GM12801 (cell line): ENCODE results near the gene PAK6.

Experiments
- TF ChIP-seq, protein P1 (sequence below): IDR thresholded peaks from one replicate; pipeline ENCODE4 v1.5.1; 2011; ENCODE audit warnings: control low read depth; ENCODE audit not compliant: insufficient read length; ENCODE audit errors: extremely low read depth

PAK6 gene

DNA sequence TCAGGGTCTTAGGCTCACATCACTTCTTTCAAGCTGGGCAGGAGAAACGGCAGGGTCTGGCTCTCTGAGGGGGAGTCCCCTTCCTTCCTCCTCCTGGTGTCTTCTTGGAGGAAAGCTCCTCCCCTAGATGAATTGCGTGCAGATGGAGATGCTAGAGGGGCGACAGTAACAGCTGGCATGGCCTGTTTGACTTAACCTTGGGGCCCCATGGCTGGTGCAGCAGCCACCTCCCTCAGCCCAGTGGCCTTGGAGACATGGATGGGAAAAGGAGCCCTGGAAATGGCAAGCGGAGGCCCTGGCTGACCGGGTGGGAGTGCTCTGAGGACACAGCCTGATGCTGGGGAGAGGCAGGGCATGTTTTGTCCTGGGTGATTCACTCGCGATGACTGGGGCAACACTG is 20.2 kb downstream of the PAK6 start:
- TF ChIP-seq, protein P1, sequence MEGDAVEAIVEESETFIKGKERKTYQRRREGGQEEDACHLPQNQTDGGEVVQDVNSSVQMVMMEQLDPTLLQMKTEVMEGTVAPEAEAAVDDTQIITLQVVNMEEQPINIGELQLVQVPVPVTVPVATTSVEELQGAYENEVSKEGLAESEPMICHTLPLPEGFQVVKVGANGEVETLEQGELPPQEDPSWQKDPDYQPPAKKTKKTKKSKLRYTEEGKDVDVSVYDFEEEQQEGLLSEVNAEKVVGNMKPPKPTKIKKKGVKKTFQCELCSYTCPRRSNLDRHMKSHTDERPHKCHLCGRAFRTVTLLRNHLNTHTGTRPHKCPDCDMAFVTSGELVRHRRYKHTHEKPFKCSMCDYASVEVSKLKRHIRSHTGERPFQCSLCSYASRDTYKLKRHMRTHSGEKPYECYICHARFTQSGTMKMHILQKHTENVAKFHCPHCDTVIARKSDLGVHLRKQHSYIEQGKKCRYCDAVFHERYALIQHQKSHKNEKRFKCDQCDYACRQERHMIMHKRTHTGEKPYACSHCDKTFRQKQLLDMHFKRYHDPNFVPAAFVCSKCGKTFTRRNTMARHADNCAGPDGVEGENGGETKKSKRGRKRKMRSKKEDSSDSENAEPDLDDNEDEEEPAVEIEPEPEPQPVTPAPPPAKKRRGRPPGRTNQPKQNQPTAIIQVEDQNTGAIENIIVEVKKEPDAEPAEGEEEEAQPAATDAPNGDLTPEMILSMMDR, result no peak

DNA sequence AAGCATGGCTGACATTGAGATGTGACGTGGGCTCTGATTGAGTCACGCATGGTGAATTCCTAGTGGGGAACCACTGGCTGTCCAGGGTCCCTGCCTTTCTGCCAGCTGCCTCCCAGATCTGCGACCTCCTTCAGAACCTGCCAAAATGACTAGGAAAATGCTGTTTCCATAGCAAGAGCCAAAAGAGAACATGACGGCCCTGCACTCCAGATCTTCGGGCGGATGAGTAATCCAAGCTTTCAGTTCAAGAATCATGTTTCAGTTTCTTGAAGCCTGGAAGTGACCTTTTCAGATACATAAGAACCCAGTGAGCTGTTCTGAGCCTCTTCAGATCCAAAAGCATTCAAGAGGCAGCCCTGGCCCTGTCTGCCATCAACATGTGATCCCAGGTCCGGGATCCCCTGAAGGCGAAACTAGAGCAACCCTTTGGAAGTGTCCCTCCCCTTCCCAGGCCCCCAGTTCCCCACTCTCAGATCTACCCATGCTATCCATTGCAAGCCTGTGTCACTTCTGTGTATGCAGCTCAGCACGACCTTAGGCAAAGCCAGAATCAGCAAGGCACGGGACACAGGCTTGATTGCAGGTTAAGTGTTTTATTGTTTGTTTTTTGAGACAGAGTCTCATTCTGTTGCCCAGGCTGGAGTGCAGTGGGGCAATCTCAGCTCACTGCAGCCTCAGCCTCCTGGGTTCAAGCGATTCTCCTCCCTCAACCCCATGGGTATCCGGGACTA is 24.3 kb downstream of the PAK6 start:
- TF ChIP-seq, protein P1, result no peak

DNA sequence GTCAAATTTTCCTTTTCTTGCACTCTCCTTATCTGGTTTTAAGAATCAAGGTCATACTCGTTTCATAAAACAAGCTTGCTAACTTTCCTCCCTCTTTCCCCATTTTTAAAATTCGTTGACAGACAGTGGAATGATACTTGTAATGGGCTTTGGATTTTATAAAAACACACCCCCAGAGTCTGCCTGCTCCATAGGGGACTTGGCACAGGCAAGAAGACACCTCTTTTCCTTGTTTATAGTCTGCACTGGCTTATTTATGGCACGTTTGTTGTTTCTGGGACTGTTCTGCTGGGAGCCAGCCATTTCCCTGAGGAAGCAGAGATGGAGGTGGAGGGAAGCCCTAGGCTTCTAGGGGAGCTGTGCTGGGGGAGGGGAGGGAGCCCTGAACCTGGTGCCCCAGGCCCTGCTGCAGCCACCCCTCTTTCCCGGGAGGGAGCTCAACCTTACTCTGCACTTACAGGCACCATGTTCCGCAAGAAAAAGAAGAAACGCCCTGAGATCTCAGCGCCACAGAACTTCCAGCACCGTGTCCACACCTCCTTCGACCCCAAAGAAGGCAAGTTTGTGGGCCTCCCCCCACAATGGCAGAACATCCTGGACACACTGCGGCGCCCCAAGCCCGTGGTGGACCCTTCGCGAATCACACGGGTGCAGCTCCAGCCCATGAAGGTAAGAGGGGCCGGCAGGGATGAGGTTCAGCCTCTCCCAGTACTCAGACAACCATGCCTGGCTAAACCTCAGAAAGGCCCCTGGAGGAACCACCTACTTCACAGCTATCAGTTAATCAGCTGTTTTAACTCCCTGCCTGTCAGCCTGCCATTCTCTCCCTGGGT is 25.7 kb downstream of the PAK6 start:
- TF ChIP-seq, protein P1, result no peak

DNA sequence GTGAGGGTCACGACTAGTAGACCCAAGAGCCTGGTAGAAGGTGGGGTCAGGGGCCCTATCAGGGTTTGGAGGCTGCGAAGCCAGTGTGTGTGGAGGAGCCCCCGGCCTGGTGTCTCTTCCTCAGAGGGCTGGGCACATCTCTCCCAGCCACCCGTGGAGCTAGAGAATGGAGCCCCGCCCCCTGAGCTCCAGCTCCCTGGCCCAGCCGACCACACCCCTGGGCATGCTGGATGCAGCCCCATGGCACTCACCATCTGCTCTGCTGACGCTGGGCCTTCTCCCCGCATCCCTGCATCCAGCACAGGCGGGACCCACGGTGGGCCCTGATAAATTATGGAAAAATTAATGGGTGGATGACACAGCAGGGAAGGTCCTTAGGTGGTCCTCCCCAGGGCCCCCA is 26.5 kb downstream of the PAK6 start:
- TF ChIP-seq, protein P1, result no peak

DNA sequence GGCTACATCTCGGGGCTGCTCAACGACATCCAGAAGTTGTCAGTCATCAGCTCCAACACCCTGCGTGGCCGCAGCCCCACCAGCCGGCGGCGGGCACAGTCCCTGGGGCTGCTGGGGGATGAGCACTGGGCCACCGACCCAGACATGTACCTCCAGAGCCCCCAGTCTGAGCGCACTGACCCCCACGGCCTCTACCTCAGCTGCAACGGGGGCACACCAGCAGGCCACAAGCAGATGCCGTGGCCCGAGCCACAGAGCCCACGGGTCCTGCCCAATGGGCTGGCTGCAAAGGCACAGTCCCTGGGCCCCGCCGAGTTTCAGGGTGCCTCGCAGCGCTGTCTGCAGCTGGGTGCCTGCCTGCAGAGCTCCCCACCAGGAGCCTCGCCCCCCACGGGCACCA is 27.0 kb downstream of the PAK6 start:
- TF ChIP-seq, protein P1, result no peak

DNA sequence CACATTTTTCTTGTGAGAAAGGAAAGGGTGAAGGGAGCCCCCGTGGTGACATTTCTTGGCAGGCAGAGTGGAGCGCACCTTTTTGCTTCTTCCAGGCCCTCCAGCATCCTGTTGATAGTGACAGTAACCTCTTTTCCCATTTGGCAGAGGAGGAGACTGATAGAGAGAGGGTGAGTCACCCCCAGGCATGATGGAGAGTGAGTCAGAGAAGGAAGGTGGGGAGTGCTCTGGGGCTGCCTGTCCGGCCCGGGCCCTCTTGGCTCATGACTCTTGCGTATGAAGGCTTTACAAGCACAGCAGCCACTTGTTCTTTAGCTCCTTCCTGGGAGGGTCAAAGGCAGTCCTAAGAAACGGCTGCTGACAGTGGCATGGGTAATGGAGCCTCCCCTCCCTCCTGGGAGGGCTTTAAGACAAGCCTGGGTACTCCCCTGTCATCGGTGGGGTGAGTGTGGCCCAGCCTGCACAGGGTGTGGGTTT is 28.0 kb downstream of the PAK6 start:
- TF ChIP-seq, protein P1, result no peak

DNA sequence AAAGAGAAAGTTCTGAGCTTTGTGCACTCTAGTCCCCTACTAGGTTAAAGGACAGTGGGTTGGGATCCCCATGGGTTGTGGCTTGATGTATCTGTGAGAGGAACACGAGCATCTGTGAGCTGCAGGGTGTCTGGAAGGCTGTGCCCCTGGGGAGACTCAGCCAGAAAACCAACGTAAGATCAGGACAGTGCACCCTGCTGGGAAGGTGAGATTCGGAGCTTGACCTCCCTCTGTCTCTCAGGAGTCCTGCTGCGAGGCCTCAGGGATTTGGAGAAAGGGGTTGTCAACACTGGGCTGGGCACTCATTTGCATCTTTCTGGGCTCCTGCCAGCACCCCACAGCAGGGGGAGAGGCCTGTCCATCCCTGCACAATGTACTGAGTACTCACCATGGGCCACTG is 28.8 kb downstream of the PAK6 start:
- TF ChIP-seq, protein P1, result no peak
